ENCODE results near the gene SYPL2. TPM values are rescaled to one million over a fixed set of nuclear protein-coding genes. Genes with fewer than 3 reads are reported as not detected.
A peak's percentile ranks its signal among the peaks of the same experiment; 100 is the strongest.

The SYPL2 gene
- 0.25 and 1.7 TPM in 2 replicates for total RNA-seq (ENCODE audit: low replicate concordance)

- DNase-seq (ENCODE audit: low read depth): peak; percentile 12
- H3K4me3 ChIP-seq (ENCODE audit: low read depth, low read length): peak within 1 kb of the TSS; percentile 62
- TF ChIP-seq, protein P1, sequence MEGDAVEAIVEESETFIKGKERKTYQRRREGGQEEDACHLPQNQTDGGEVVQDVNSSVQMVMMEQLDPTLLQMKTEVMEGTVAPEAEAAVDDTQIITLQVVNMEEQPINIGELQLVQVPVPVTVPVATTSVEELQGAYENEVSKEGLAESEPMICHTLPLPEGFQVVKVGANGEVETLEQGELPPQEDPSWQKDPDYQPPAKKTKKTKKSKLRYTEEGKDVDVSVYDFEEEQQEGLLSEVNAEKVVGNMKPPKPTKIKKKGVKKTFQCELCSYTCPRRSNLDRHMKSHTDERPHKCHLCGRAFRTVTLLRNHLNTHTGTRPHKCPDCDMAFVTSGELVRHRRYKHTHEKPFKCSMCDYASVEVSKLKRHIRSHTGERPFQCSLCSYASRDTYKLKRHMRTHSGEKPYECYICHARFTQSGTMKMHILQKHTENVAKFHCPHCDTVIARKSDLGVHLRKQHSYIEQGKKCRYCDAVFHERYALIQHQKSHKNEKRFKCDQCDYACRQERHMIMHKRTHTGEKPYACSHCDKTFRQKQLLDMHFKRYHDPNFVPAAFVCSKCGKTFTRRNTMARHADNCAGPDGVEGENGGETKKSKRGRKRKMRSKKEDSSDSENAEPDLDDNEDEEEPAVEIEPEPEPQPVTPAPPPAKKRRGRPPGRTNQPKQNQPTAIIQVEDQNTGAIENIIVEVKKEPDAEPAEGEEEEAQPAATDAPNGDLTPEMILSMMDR (IDR thresholded peaks at IDR 0.05; ENCODE audit: insufficient read depth, low read length): no peak
These were observed at the start of gene SYPL2 for GRCh38 chr1:109466452-109467300. Gene SYPL2 (plus strand): TSS chr1:109466546. CDS start chr1:109466844, 298 bp downstream.

DNA sequence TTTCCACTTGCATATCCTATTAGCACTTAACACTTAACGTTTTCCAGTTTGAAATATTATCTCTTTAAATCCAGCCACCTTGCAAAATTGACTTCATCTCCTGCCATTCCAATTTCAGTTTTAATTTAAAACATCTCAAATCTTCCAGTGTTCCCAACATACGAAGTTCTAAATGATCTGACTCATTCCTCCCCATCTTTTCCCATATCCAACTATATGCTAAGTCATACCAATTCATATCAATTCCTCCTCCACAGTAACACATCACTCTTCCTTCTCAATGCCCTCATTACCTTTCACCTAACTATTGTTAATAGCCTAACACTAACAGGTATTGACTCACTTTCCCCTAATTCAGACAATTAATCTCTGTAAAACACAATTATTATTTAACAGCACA is 42.8 kb upstream of the SYPL2 start:
- no peak overlapping the region for H3K4me3 ChIP-seq (ENCODE audit: low read depth, low read length)
- TF ChIP-seq, protein P1 (IDR thresholded peaks at IDR 0.05; ENCODE audit: insufficient read depth, low read length): no peak
- no peak for DNase-seq (ENCODE audit: low read depth)

DNA sequence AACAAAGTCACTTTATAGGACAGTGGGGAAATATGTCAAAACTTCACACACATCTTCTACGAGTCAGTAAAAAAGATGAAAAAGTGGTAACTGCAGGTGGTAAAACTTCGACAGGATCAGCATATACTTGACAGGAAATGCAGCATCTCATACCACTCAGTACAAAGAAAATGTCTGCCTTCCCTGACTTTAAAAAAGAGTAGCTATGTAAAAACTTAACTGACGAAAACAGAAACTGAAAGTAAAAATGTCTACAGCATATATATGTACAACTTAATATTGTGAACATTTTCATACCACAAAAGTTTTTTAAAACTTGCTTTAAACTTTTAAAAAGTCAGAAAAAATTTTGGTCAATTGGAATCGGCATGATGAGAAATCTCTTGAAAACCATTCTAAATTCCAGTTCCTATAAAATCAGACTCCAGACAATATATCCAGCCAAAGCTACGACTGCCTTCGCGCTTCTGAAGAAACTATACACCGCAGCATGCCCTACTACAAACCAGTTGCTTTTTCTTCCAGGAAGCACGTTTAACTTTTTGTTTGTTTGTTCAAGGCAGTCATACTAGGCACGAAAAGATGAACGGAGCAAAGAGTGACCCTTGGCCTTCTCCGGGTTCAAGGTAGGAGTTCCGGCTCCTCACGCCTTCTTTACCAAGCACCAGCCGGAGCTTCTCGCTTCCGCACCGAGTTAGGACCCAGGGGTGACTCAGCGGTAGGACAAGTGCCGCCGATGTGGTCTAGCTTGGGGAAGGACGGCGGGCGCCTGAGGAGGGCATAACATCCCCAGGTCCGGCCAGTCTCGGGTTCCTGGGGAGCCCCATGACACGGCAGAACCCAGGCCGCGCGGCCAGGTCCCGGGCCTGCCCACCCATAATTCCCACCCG is 40.7 kb upstream of the SYPL2 start:
- H3K4me3 ChIP-seq (ENCODE audit: low read depth, low read length): peak overlapping the region; percentile 76
- TF ChIP-seq, protein P1 (IDR thresholded peaks at IDR 0.05; ENCODE audit: insufficient read depth, low read length): no peak
- DNase-seq (ENCODE audit: low read depth): peak; percentile 39

DNA sequence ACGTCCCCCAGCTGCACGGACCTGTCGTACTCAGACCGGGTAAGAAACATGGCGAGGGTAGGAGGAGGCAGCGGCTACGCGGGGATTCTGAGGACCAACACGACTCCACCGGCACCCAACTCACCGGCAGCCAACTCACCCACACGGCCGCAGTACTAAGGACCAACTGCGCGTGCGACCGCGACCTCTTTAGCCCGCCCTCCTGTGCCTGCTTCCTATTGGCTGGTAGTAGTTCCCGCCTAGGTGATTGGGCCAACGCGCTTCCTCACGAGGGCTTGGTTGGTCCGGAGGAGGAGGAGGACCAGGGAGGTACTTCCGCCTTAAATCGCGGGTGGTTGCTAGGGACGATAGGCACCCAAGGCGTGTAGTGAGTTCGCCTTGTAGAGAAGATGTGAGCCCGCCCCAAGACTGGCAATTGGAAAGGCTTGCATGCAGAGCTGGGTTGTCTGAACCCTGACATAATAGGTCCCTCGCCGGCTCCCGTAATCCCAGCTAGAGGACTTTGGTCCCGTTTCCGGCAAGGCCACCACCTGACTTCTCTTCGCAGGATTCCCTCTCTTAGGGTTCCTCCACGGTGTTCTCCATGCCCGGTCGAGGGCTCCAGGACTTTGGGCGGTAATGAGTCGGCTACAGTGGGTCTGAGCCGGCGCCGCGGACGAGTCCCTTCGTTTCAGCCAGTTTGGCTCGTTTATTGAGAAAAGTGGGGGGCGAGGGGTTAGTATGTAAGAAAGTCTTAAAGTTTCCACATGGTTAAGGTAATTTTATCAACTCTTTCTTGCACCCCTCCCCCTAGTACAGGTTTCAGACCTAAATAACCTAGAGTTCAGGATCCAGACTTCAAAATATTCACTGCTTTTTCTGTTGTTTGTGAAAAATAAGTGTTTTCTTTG is 39.8 kb upstream of the SYPL2 start, which contains the start of gene PSMA5:
Gene PSMA5, minus strand, starts transcription at position 168 of the 890 bp plus-strand sequence. Its CDS starts 118 bp downstream, at position 50.
- DNase-seq (ENCODE audit: low read depth): peak; percentile 99
- H3K4me3 ChIP-seq (ENCODE audit: low read depth, low read length): peak within 1 kb of the TSS; percentile 76
- TF ChIP-seq, protein P1 (IDR thresholded peaks at IDR 0.05; ENCODE audit: insufficient read depth, low read length): no peak

DNA sequence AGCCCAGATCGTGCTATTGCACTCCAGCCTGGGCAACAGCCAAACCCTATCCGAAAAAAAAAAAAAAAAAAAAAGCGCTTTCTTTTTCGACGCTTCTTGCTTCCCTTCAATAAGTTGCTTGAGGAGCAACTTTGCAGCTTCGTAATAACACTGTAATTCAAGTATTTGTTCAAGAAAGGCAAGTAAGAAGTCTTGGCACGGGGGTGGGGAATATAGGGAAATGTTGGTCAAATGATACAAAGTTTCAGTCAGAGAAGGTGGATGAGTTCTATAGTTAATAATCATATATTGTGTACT is 39.2 kb upstream of the SYPL2 start:
- peak overlapping the region; percentile 76 for H3K4me3 ChIP-seq (ENCODE audit: low read depth, low read length)
- TF ChIP-seq, protein P1 (IDR thresholded peaks at IDR 0.05; ENCODE audit: insufficient read depth, low read length): no peak
- DNase-seq (ENCODE audit: low read depth): peak; percentile 44

GRCh38 chr1:109432336-109432735 is 34.0 kb upstream of the SYPL2 start:
- DNase-seq (ENCODE audit: low read depth): peak; percentile 58
- TF ChIP-seq, protein P1 (IDR thresholded peaks at IDR 0.05; ENCODE audit: insufficient read depth, low read length): no peak
- H3K4me3 ChIP-seq (ENCODE audit: low read depth, low read length): no peak overlapping the region
